ENCODE data around the gene CDKAL1. TPM values are rescaled to one million over a fixed set of nuclear protein-coding genes. Genes with fewer than 3 reads are reported as not detected.

CDKAL1 gene
- total RNA-seq, 4 donors from 2014 or later = 15.2 to 17.9 (median 17.1) TPM

DNA sequence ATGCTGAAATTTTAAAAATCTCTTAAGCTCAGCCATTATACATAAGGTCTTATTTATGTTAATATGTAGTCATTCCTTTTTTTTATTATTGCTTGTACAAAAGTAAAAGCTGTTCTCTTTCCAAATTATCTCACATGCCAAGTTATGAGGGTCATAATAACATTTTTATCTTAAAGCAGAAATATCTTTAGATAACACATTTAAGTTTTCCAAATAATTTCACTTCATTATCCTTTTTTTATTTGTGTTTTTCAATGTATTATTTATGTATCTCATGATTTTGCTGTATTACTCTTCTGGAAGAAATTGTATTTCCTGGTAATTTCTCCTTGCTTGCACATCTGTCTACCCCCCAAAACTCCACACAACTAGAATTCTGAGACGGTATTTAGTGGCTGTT, 598.2 kb downstream of the CDKAL1 start:
- TF ChIP-seq, protein P1, sequence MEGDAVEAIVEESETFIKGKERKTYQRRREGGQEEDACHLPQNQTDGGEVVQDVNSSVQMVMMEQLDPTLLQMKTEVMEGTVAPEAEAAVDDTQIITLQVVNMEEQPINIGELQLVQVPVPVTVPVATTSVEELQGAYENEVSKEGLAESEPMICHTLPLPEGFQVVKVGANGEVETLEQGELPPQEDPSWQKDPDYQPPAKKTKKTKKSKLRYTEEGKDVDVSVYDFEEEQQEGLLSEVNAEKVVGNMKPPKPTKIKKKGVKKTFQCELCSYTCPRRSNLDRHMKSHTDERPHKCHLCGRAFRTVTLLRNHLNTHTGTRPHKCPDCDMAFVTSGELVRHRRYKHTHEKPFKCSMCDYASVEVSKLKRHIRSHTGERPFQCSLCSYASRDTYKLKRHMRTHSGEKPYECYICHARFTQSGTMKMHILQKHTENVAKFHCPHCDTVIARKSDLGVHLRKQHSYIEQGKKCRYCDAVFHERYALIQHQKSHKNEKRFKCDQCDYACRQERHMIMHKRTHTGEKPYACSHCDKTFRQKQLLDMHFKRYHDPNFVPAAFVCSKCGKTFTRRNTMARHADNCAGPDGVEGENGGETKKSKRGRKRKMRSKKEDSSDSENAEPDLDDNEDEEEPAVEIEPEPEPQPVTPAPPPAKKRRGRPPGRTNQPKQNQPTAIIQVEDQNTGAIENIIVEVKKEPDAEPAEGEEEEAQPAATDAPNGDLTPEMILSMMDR (IDR thresholded peaks at IDR 0.05; ENCODE audit: low read depth) = no peak

DNA sequence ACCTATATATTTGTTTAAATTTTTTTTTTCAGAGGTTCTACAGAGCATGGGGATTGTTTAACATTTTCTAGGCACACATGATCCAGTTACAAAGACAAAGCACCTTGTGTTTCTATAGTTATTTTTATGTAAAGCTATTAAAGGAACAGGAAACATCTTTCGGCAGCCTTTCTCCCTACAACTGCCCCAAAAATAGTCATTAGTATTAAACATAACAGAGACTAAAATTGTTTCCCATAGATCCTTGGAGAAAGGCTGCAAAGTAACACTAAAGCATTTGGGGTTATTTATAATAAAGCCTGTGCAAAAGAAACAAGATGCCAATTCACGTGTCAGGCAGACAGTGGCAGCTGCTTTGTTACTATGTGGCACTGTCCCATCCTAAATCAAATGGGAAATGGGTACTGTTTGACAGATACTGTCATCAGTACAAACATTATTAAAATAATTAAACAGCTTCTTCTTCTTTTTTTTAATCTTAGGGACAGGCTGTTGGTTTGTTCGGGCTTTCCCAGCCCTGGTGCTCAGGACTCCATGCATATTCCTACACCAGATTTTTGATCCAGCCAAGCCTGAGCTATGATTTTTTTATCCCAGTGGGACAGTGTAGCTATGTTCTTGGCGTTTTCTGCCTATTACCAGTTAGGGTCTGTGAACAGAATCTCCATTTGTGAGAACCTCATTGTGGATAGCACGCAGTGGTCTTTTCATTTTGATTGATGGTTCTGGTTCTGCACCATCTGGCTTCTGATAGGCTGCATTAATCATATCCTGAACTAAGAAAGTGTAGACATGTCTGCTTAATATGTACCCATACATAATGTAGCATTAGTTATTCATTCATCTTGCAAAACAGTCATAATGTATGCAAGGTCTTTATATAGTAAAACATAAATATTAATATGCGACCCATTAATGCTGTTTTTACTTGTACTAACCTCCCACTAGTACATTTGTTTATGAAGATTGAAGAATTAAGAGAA, 598.9 kb downstream of the CDKAL1 start:
- TF ChIP-seq, protein P1 (IDR thresholded peaks at IDR 0.05; ENCODE audit: low read depth) = no peak

DNA sequence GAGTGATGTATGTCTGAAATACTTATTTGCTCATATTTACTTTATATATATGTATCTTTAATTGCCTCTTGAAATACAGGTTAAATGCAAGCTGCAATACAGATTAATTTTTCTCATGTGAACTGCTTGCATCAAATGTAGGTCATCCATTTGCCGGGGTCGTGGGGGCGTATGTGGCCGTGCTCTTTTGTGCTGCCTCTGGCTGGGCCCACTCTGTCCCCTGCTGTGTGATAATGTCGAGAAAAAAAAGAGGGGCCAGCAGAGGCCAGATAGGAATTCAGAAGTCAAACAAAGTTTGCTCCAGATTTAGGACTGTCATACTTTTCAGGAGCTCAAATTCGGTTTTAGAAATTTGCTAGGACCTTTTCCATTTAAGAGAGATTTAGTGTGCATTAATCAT, 599.6 kb downstream of the CDKAL1 start:
- TF ChIP-seq, protein P1 (IDR thresholded peaks at IDR 0.05; ENCODE audit: low read depth) = no peak

DNA sequence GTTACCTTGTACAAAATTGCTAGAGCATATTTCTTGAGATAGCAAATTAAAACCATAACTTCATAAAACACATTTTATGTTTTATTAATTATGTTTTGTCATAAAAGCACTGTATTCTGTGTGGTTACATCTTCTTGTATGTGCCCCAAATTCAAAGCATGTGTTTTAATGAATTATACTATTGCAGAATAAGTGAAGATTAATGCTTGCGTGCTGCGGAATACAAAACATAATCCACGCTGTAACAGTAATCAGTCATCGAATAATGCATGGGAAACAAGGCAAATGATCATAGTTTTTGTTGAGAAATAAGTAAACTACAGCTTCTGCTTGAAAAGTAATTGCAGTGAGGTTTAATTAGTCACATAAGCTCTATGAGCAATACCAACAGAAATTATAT, 600.1 kb downstream of the CDKAL1 start:
- TF ChIP-seq, protein P1 (IDR thresholded peaks at IDR 0.05; ENCODE audit: low read depth) = no peak

DNA sequence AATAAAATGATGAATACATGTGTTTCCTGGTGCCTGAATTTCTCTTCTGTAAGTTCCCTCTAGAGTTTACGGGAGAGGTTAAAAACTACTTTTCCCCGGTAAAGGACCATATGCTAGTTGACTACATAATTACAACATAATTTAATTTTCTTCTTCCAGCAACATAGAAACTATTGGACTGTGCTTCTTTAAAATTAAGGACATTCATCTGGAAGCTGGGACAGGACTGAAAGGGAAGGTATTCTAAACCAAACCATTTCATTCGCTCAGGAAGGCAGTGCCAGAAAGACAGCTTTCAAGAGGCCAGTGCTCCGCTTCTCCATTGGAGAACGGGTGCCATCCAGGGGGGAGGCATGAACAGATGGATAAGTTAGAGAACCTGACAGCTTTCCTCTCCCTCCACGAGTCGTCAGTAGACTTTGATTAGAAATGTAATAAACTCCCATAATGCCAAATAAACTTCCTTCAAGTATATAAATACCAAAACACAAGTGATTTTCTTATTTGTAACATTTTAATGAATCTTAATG, 601.3 kb downstream of the CDKAL1 start:
- TF ChIP-seq, protein P1 (IDR thresholded peaks at IDR 0.05; ENCODE audit: low read depth) = no peak

DNA sequence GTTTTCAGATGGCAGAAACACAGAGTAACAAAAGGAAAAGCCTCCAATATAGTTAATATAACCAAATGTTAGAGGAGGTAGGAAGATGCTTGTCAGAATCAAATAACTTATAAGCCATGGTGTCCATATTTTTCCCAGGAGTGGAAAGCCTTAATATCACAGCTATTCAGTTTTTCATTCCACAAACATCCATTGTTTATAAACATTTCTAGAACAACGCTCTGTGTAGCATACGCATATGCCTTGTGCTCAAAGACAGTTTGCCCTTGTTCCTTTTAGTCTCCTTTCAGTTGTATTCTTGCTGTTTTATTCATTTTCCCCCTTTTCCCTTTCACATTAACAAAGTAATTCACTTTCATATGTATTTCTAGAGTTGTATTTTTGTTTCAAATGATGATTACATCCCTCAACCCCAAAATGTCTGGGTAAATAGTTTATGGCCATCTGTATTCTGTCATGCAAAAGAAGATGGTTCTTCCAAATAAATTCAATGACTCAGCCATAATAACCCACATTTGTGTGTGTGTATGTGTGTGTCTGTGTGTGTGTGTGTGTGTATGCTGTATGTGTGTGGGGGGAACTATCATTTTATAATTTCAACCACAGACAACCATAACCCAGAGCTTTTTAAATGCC, 603.6 kb downstream of the CDKAL1 start:
- TF ChIP-seq, protein P1 (IDR thresholded peaks at IDR 0.05; ENCODE audit: low read depth) = no peak
